Measurements from ENCODE around the gene NAE1.

NAE1 gene

GRCh38 chr16:66848172-66848571 lies 17.4 kb upstream of the NAE1 start:
- Histone ChIP-seq H3K9ac (ENCODE audit: low read length) (no peak overlapping the region), H3K4me3 (ENCODE audit: low read length) (no peak overlapping the region), H3K27ac (ENCODE audit: low read length) (no peak overlapping the region), H3K9me3 (ENCODE audit: control insufficient read depth, low read depth, low read length) (no peaks in the 10 kb centered on the region), H3K36me3 (ENCODE audit: control insufficient read depth, low read depth, low read length) (no peaks in the 10 kb centered on the region), H3K4me1 (ENCODE audit: control insufficient read depth, low read depth, low read length) (no peaks in the 10 kb centered on the region), H3K27me3 (ENCODE audit: control insufficient read depth, insufficient read depth, low read length) (peaks cover 48% of the 10 kb centered on the region)

GRCh38 chr16:66847533-66848067 lies 16.8 kb upstream of the NAE1 start:
- peaks cover 54% of the 10 kb centered on the region for H3K27me3 ChIP-seq (ENCODE audit: control insufficient read depth, insufficient read depth, low read length)
- H3K27ac ChIP-seq (ENCODE audit: low read length) = no peak overlapping the region

GRCh38 chr16:66846831-66847230 lies 16.1 kb upstream of the NAE1 start:
- Histone ChIP-seq H3K9me3 (ENCODE audit: control insufficient read depth, low read depth, low read length) (no peaks in the 10 kb centered on the region), H3K4me3 (ENCODE audit: low read length) (no peak overlapping the region), H3K36me3 (ENCODE audit: control insufficient read depth, low read depth, low read length) (no peaks in the 10 kb centered on the region), H3K9ac (ENCODE audit: low read length) (no peak overlapping the region), H3K27ac (ENCODE audit: low read length) (no peak overlapping the region), H3K27me3 (ENCODE audit: control insufficient read depth, insufficient read depth, low read length) (peaks cover 58% of the 10 kb centered on the region), H3K4me1 (ENCODE audit: control insufficient read depth, low read depth, low read length) (no peaks in the 10 kb centered on the region)

More at GRCh38 chr16:66847533-66848067, 16.8 kb upstream of the NAE1 start:
- Histone ChIP-seq H3K4me1 (ENCODE audit: control insufficient read depth, low read depth, low read length) (no peaks in the 10 kb centered on the region), H3K36me3 (ENCODE audit: control insufficient read depth, low read depth, low read length) (no peaks in the 10 kb centered on the region), H3K9ac (ENCODE audit: low read length) (no peak overlapping the region), H3K9me3 (ENCODE audit: control insufficient read depth, low read depth, low read length) (no peaks in the 10 kb centered on the region), H3K4me3 (ENCODE audit: low read length) (no peak overlapping the region)

GRCh38 chr16:66846266-66846665 lies 15.5 kb upstream of the NAE1 start:
- Histone ChIP-seq H3K36me3 (ENCODE audit: control insufficient read depth, low read depth, low read length) (no peaks in the 10 kb centered on the region), H3K9me3 (ENCODE audit: control insufficient read depth, low read depth, low read length) (no peaks in the 10 kb centered on the region), H3K27me3 (ENCODE audit: control insufficient read depth, insufficient read depth, low read length) (peaks cover 62% of the 10 kb centered on the region), H3K27ac (ENCODE audit: low read length) (no peak overlapping the region), H3K4me1 (ENCODE audit: control insufficient read depth, low read depth, low read length) (no peaks in the 10 kb centered on the region), H3K9ac (ENCODE audit: low read length) (no peak overlapping the region), H3K4me3 (ENCODE audit: low read length) (no peak overlapping the region)

- H3K27me3 ChIP-seq (ENCODE audit: control insufficient read depth, insufficient read depth, low read length) = peaks cover 63% of the 10 kb centered on the region
- no peak overlapping the region for H3K27ac ChIP-seq (ENCODE audit: low read length)
- H3K36me3 ChIP-seq (ENCODE audit: control insufficient read depth, low read depth, low read length) = no peaks in the 10 kb centered on the region
- H3K9ac ChIP-seq (ENCODE audit: low read length) = no peak overlapping the region
- no peak overlapping the region for H3K4me3 ChIP-seq (ENCODE audit: low read length)
- H3K4me1 ChIP-seq (ENCODE audit: control insufficient read depth, low read depth, low read length) = no peaks in the 10 kb centered on the region
- H3K9me3 ChIP-seq (ENCODE audit: control insufficient read depth, low read depth, low read length) = no peaks in the 10 kb centered on the region
Measured at GRCh38 chr16:66845791-66846221, 15.0 kb upstream of the NAE1 start.

GRCh38 chr16:66845080-66845410 lies 14.3 kb upstream of the NAE1 start:
- Histone ChIP-seq H3K4me3 (ENCODE audit: low read length) (peak overlapping the region; percentile 64), H3K27me3 (ENCODE audit: control insufficient read depth, insufficient read depth, low read length) (peaks cover 63% of the 10 kb centered on the region), H3K9ac (ENCODE audit: low read length) (no peak overlapping the region), H3K9me3 (ENCODE audit: control insufficient read depth, low read depth, low read length) (no peaks in the 10 kb centered on the region), H3K36me3 (ENCODE audit: control insufficient read depth, low read depth, low read length) (no peaks in the 10 kb centered on the region), H3K4me1 (ENCODE audit: control insufficient read depth, low read depth, low read length) (no peaks in the 10 kb centered on the region), H3K27ac (ENCODE audit: low read length) (no peak overlapping the region)

GRCh38 chr16:66844342-66845079 lies 13.7 kb upstream of the NAE1 start, which contains the start of gene CA7:
TSS of gene CA7 (plus strand) at chr16:66844414. CDS start at chr16:66844488, 74 bp downstream.
- Histone ChIP-seq H3K36me3 (ENCODE audit: control insufficient read depth, low read depth, low read length) (no peaks in the 10 kb centered on the region), H3K9me3 (ENCODE audit: control insufficient read depth, low read depth, low read length) (no peaks in the 10 kb centered on the region), H3K27ac (ENCODE audit: low read length) (no peak within 1 kb of the TSS), H3K4me3 (ENCODE audit: low read length) (peak within 1 kb of the TSS; percentile 64), H3K9ac (ENCODE audit: low read length) (no peak within 1 kb of the TSS), H3K4me1 (ENCODE audit: control insufficient read depth, low read depth, low read length) (no peaks in the 10 kb centered on the region), H3K27me3 (ENCODE audit: control insufficient read depth, insufficient read depth, low read length) (peaks cover 63% of the 10 kb centered on the region)

- peaks cover 63% of the 10 kb centered on the region for H3K27me3 ChIP-seq (ENCODE audit: control insufficient read depth, insufficient read depth, low read length)
- H3K9ac ChIP-seq (ENCODE audit: low read length) = no peak overlapping the region
- H3K36me3 ChIP-seq (ENCODE audit: control insufficient read depth, low read depth, low read length) = no peaks in the 10 kb centered on the region
- H3K4me1 ChIP-seq (ENCODE audit: control insufficient read depth, low read depth, low read length) = no peaks in the 10 kb centered on the region
- no peak overlapping the region for H3K27ac ChIP-seq (ENCODE audit: low read length)
- no peaks in the 10 kb centered on the region for H3K9me3 ChIP-seq (ENCODE audit: control insufficient read depth, low read depth, low read length)
- peak overlapping the region; percentile 64 for H3K4me3 ChIP-seq (ENCODE audit: low read length)
Measured at GRCh38 chr16:66844009-66844341, 13.2 kb upstream of the NAE1 start.

GRCh38 chr16:66843191-66843590 lies 12.4 kb upstream of the NAE1 start:
- Histone ChIP-seq H3K9me3 (ENCODE audit: control insufficient read depth, low read depth, low read length) (no peaks in the 10 kb centered on the region), H3K36me3 (ENCODE audit: control insufficient read depth, low read depth, low read length) (no peaks in the 10 kb centered on the region), H3K9ac (ENCODE audit: low read length) (no peak overlapping the region), H3K27me3 (ENCODE audit: control insufficient read depth, insufficient read depth, low read length) (peaks cover 63% of the 10 kb centered on the region), H3K27ac (ENCODE audit: low read length) (no peak overlapping the region), H3K4me1 (ENCODE audit: control insufficient read depth, low read depth, low read length) (no peaks in the 10 kb centered on the region), H3K4me3 (ENCODE audit: low read length) (no peak overlapping the region)

- Histone ChIP-seq H3K4me1 (ENCODE audit: control insufficient read depth, low read depth, low read length) (no peaks in the 10 kb centered on the region), H3K9ac (ENCODE audit: low read length) (no peak overlapping the region), H3K9me3 (ENCODE audit: control insufficient read depth, low read depth, low read length) (no peaks in the 10 kb centered on the region), H3K36me3 (ENCODE audit: control insufficient read depth, low read depth, low read length) (no peaks in the 10 kb centered on the region), H3K27ac (ENCODE audit: low read length) (no peak overlapping the region), H3K4me3 (ENCODE audit: low read length) (no peak overlapping the region), H3K27me3 (ENCODE audit: control insufficient read depth, insufficient read depth, low read length) (peaks cover 60% of the 10 kb centered on the region)
Measured at GRCh38 chr16:66842765-66843164, 12.0 kb upstream of the NAE1 start.

GRCh38 chr16:66841366-66841765 lies 10.6 kb upstream of the NAE1 start:
- H3K27ac ChIP-seq (ENCODE audit: low read length) = no peak overlapping the region
- H3K9me3 ChIP-seq (ENCODE audit: control insufficient read depth, low read depth, low read length) = no peaks in the 10 kb centered on the region
- H3K9ac ChIP-seq (ENCODE audit: low read length) = no peak overlapping the region
- no peaks in the 10 kb centered on the region for H3K36me3 ChIP-seq (ENCODE audit: control insufficient read depth, low read depth, low read length)
- H3K4me1 ChIP-seq (ENCODE audit: control insufficient read depth, low read depth, low read length) = no peaks in the 10 kb centered on the region
- no peak overlapping the region for H3K4me3 ChIP-seq (ENCODE audit: low read length)
- H3K27me3 ChIP-seq (ENCODE audit: control insufficient read depth, insufficient read depth, low read length) = peaks cover 47% of the 10 kb centered on the region

- Histone ChIP-seq H3K9me3 (ENCODE audit: control insufficient read depth, low read depth, low read length) (no peaks in the 10 kb centered on the region), H3K36me3 (ENCODE audit: control insufficient read depth, low read depth, low read length) (no peaks in the 10 kb centered on the region), H3K4me3 (ENCODE audit: low read length) (no peak overlapping the region), H3K27ac (ENCODE audit: low read length) (no peak overlapping the region), H3K27me3 (ENCODE audit: control insufficient read depth, insufficient read depth, low read length) (peaks cover 42% of the 10 kb centered on the region), H3K9ac (ENCODE audit: low read length) (no peak overlapping the region), H3K4me1 (ENCODE audit: control insufficient read depth, low read depth, low read length) (no peaks in the 10 kb centered on the region)
Measured at GRCh38 chr16:66840883-66841282, 10.1 kb upstream of the NAE1 start.
